ENCODE measurements around the gene GPR35.

Gene GPR35, protein sequence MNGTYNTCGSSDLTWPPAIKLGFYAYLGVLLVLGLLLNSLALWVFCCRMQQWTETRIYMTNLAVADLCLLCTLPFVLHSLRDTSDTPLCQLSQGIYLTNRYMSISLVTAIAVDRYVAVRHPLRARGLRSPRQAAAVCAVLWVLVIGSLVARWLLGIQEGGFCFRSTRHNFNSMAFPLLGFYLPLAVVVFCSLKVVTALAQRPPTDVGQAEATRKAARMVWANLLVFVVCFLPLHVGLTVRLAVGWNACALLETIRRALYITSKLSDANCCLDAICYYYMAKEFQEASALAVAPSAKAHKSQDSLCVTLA

DNA sequence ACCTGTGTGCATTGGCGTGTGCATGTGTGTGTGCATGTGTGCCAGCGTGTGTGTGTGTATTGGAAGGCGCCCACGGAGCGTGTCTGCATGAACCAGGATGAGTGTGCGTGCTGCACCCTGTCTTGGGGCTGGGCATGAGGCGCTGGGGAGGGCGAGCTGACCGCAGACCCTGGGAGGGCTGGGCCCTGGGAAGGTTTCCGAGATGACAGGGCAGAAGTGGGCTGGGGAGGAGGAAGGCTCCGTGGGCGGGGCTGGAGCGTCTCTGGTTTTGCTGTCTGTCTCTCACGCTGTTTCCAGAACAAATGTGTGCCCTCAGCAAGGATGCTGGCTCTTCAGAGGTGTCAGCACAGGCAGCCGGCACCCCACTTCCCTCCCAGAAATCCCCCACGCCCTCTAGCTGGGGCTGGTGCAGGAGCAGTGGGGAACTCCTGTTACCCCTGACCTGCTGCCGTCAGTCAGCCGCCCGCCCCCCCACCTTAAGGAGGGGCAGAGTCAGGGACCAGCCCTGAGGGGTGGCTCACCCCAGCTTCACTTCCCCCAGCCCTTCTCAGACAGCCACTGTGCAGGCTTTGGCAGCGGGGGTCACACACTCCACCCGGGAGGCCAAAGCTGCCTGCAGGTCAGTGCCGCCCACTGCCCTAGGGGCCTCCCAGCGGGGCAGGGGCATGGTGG lies at the start of gene GPR35:
TSS of gene GPR35 (plus strand) at position 531 of the 672 bp plus-strand sequence. CDS start 4,473 bp downstream, outside the sequence.
- peak within 1 kb of the TSS; percentile 100 for H3K4me3 Mint-ChIP-seq
- peaks cover 92% of the 10 kb centered on the region for H3K4me1 Mint-ChIP-seq (ENCODE audit: low read depth)
- H3K36me3 Mint-ChIP-seq (ENCODE audit: low read depth) = peaks cover 47% of the 10 kb centered on the region
- H3K27me3 Mint-ChIP-seq = no peaks in the 10 kb centered on the region
- peak within 1 kb of the TSS; percentile 96 for H3K27ac Mint-ChIP-seq
- intact Hi-C loops (cut with micrococcal nuclease) = loop anchor here (1.0 to 5.0 kb wide), 2 partner anchors 14 to 58 kb away; partner anchors contain the start of gene RNPEPL1
- H3K9me3 Mint-ChIP-seq = no peaks in the 10 kb centered on the region

DNA sequence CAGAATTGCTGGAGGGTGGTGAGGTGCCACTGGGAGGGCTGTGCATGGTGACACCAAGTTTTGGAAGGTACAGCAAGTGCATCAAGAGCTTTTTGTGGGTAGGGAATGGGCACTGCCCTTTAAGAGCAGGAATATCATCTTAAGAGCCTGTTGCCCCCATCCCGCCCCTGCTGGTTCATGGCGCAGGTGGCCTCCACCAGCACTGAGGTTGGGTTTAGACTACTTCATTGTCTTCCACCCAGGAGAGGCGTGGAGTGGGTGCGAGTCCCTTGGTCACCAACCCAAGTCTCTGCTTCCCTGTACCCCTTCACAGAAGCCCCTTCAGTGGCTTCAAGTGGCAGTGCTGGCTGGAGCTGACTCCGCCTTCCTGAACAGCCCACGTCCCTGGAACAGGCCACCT lies 49.2 kb upstream of the GPR35 start:
- Mint-ChIP-seq H3K9me3 (no peaks in the 10 kb centered on the region), H3K27me3 (no peaks in the 10 kb centered on the region), H3K27ac (no peak overlapping the region), H3K4me3 (no peak overlapping the region), H3K4me1 (ENCODE audit: low read depth) (peaks cover 67% of the 10 kb centered on the region), H3K36me3 (ENCODE audit: low read depth) (peaks cover 97% of the 10 kb centered on the region)
- intact Hi-C loops (cut with micrococcal nuclease) = no loop called here

DNA sequence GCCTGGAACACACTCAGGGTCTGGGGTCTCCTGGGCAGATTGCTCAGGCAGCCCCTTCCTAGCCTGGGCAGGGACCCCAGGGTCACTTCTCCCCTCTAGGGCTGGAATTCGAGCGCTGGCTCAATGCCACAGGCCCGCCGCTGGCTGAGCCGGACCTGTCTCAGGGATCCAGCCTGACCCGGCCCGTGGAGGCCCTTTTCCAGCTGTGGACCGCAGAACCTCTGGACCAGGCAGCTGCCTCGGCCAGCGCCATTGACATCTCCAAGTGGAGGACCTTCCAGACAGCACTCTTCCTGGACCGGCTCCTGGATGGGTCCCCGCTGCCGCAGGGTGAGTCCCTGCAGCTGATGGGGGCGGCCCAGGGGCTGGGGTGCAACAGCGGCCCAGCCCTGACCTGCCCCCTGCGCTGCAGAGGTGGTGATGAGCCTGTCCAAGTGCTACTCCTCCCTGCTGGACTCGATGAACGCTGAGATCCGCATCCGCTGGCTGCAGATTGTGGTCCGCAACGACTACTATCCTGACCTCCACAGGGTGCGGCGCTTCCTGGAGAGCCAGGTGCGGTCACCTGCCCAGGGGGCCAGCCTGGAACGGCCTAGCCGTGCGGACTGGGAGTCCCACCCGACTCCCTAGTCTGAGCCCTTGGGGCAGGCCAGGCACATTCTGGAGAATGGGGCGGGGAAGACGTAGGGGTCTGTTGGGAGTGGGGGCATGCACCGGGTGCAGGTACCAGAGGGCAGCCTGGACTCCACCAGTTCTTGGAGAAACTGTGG lies 48.7 kb upstream of the GPR35 start:
- H3K4me3 Mint-ChIP-seq = no peak overlapping the region
- peaks cover 64% of the 10 kb centered on the region for H3K4me1 Mint-ChIP-seq (ENCODE audit: low read depth)
- H3K27me3 Mint-ChIP-seq = no peaks in the 10 kb centered on the region
- no peaks in the 10 kb centered on the region for H3K9me3 Mint-ChIP-seq
- intact Hi-C loops (cut with micrococcal nuclease) = no loop called here
- no peak overlapping the region for H3K27ac Mint-ChIP-seq
- peaks cover 97% of the 10 kb centered on the region for H3K36me3 Mint-ChIP-seq (ENCODE audit: low read depth)

DNA sequence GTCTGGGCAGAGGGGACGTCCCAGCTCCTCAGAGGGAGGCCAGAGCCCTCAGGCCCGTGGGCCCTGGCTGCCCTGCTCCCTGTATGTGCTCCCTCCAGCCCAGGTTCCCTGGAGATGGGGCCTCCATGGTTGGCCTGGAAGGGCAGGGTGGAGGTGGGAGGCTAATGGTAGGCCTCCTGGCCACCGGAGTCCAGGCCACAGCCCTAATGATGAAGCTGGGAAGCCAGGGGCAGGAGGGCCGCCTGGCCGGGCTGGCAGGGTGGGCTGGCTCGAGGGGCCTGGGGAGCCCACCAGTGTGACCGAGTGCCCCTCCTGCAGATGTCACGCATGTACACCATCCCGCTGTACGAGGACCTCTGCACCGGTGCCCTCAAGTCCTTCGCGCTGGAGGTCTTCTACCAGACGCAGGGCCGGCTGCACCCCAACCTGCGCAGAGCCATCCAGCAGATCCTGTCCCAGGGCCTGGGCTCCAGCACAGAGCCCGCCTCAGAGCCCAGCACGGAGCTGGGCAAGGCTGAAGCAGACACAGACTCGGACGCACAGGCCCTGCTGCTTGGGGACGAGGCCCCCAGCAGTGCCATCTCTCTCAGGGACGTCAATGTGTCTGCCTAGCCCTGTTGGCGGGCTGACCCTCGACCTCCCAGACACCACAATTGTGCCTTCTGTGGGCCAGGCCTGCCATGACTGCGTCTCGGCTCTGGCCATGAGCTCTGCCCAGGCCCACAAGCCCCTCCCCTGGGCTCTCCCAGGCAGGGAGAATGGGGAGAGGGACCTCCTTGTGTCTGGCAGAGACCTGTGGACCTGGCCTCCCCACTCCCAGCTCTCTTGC lies 47.8 kb upstream of the GPR35 start:
- Mint-ChIP-seq H3K9me3 (no peaks in the 10 kb centered on the region), H3K27me3 (no peaks in the 10 kb centered on the region), H3K36me3 (ENCODE audit: low read depth) (peaks cover 93% of the 10 kb centered on the region), H3K4me3 (no peak overlapping the region), H3K4me1 (ENCODE audit: low read depth) (peaks cover 62% of the 10 kb centered on the region), H3K27ac (peak overlapping the region; percentile 87)
- intact Hi-C loops (cut with micrococcal nuclease) = no loop called here

DNA sequence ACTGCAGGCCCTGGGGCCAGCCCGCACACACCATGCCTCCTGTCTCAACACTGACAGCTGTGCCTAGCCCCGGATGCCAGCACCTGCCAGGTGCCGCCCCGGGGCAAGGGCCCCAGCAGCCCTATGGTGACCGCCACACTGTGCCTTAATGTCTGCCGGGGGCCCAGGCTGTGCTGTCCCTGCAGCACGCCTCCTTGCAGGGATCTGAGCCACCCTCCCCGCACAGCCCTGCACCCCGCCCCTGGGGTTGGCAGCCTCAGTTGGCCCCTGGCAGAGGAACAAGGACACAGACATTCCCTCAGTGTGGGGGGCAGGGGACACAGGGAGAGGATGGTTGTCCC lies 47.2 kb upstream of the GPR35 start:
- H3K9me3 Mint-ChIP-seq = no peaks in the 10 kb centered on the region
- no peak overlapping the region for H3K4me3 Mint-ChIP-seq
- H3K36me3 Mint-ChIP-seq (ENCODE audit: low read depth) = peaks cover 91% of the 10 kb centered on the region
- H3K4me1 Mint-ChIP-seq (ENCODE audit: low read depth) = peaks cover 63% of the 10 kb centered on the region
- no peaks in the 10 kb centered on the region for H3K27me3 Mint-ChIP-seq
- peak overlapping the region; percentile 87 for H3K27ac Mint-ChIP-seq
- intact Hi-C loops (cut with micrococcal nuclease) = no loop called here

DNA sequence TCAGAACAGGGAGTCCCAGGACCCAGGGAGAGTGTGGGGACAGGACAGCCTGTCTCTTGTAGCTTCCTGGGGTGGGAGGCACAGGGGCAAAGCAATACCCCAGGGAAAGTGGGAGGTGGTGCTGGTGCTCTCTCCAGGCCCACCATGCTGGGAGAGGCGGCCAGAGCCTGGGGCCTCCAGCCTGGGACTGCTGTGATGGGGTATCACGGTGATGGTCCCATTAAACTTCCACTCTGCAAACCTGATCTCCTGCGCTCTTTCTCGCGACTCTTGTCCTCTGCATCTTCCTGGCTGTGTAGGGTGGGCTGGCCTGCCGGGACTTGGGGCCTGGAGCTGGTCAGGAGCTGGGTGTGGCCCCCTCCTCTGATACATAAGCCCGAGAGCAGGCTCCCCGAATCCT lies 46.8 kb upstream of the GPR35 start:
- peak overlapping the region; percentile 87 for H3K27ac Mint-ChIP-seq
- intact Hi-C loops (cut with micrococcal nuclease) = no loop called here
- H3K36me3 Mint-ChIP-seq (ENCODE audit: low read depth) = peaks cover 90% of the 10 kb centered on the region

DNA sequence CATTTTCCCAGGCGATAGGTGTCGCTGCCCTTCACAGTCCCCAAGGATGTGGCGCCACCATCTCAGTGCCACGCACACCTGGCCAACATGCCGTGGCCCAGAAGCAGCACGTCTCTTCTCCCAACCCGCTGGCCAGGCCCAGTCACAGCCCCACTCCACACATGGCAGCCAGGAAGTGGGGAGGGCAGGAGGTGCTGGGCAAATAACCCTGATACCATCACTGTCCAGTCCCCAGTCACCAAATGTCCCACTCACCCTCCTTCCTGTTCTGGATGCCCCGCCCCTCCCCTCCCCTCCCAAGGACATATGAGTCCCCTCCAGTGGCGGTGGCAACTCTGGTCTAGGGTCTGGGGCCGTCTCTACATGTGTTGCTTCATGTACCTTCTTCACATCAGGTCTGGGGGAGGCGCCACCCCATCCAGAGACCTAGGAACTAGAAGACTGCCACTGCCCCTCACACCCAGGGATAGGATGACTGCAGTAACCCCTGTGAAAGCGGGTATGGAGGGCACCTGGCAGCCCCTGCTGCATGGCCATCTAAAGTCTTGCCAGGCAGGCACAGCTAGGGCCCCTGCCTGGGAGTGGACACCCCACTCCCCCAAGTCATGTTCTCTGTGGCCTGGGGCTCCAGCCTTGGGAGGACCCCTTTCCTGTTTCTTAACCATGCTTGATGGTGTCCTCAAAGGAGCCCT lies 46.1 kb upstream of the GPR35 start:
- peak overlapping the region; percentile 54 for H3K4me3 Mint-ChIP-seq
- H3K4me1 Mint-ChIP-seq (ENCODE audit: low read depth) = peaks cover 74% of the 10 kb centered on the region
- H3K36me3 Mint-ChIP-seq (ENCODE audit: low read depth) = peaks cover 83% of the 10 kb centered on the region
- intact Hi-C loops (cut with micrococcal nuclease) = no loop called here
- no peaks in the 10 kb centered on the region for H3K9me3 Mint-ChIP-seq
- peak overlapping the region; percentile 87 for H3K27ac Mint-ChIP-seq
- no peaks in the 10 kb centered on the region for H3K27me3 Mint-ChIP-seq

More for the DNA sequence above, 46.8 kb upstream of the GPR35 start:
- Mint-ChIP-seq H3K9me3 (no peaks in the 10 kb centered on the region), H3K4me3 (no peak overlapping the region), H3K27me3 (no peaks in the 10 kb centered on the region), H3K4me1 (ENCODE audit: low read depth) (peaks cover 68% of the 10 kb centered on the region)

DNA sequence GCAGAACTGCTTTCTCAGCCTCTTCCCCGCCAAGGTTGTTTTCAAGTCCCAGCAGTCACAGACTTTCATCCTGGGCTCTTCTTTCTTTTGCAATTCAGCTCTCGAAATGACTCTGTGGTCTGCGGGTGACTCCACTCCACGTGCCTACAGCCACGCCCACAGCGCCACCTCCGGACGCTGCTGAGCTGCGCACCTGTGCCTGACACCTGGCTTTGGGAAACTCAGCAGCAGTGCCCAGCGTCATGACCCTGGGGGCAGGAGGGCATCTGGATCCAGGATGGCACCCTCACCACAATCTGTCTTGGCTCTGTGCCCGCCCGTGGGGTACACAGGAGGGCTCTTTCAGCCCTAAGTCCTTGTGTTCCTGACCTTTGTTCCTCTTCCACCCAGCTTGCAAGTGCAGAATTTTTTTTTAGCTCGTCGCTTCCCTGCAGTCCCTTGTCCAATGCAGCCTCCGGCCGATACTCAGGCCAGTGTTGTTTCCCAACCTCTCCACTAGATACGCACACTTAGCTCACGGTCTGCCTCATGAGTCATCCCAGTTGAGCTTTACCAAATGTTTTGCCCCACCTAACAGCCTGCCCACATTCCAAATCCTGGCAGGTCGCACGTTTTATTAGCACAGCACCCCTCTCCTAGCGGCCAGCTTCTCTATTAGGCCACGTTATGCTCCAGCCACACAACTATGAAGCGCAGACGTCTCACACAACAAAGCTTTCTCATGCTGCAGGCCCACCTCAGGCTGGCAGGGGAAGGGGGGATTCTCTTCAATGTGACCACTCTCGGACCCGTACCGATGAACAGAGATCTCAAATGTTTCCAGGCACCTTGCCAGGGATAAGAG lies 45.3 kb upstream of the GPR35 start:
- intact Hi-C loops (cut with micrococcal nuclease) = no loop called here
- Mint-ChIP-seq H3K4me1 (ENCODE audit: low read depth) (peaks cover 77% of the 10 kb centered on the region), H3K4me3 (peak overlapping the region; percentile 54)

DNA sequence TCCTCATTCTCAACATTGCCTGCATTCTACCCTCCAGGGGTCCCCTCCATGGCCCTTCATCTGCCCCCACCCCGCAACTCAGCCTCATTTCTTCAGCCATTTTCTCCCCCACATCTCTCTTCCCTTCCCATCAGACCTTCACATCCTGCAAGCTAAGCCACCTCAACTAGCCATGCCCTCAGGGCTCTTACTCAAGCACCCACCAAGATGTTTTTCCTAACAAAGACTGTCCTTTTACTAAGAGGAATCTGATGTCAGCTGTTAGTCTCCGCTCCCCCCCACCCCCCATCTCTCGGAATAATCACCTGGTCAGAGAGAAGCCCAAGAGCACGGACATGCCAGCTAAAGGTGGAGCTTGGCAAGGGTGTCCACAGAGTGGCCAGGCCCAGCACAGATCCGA lies 43.5 kb upstream of the GPR35 start:
- H3K9me3 Mint-ChIP-seq = no peaks in the 10 kb centered on the region
- H3K27ac Mint-ChIP-seq = peak overlapping the region; percentile 43
- intact Hi-C loops (cut with micrococcal nuclease) = no loop called here
- no peaks in the 10 kb centered on the region for H3K27me3 Mint-ChIP-seq
- no peak overlapping the region for H3K4me3 Mint-ChIP-seq
- H3K36me3 Mint-ChIP-seq (ENCODE audit: low read depth) = peaks cover 71% of the 10 kb centered on the region
- H3K4me1 Mint-ChIP-seq (ENCODE audit: low read depth) = peaks cover 78% of the 10 kb centered on the region

More for the DNA sequence above, 45.3 kb upstream of the GPR35 start:
- peak overlapping the region; percentile 87 for H3K27ac Mint-ChIP-seq
- H3K9me3 Mint-ChIP-seq = no peaks in the 10 kb centered on the region
- peaks cover 83% of the 10 kb centered on the region for H3K36me3 Mint-ChIP-seq (ENCODE audit: low read depth)
- H3K27me3 Mint-ChIP-seq = no peaks in the 10 kb centered on the region

DNA sequence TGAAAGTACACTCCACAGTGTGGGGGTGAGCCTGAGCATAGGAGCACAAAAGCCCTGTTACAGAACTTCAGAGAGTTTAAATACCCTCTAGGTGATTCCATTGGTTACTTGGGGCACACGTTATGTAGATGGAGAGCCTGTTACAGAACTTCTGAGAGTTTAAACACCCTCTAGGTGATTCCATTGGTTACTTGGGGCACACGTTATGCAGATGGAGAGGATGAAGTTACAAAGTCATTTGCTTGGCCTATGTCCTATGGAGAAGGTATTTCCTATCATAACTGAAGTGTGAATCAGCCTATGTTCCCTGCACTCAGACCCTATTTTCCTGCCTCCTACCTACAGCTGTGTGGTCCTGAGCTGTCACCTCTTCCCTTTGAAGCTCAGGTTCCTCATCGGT lies 42.5 kb upstream of the GPR35 start:
- Mint-ChIP-seq H3K27me3 (no peaks in the 10 kb centered on the region), H3K36me3 (ENCODE audit: low read depth) (peaks cover 61% of the 10 kb centered on the region), H3K27ac (no peak overlapping the region), H3K9me3 (no peaks in the 10 kb centered on the region), H3K4me1 (ENCODE audit: low read depth) (peaks cover 79% of the 10 kb centered on the region), H3K4me3 (no peak overlapping the region)
- intact Hi-C loops (cut with micrococcal nuclease) = no loop called here

DNA sequence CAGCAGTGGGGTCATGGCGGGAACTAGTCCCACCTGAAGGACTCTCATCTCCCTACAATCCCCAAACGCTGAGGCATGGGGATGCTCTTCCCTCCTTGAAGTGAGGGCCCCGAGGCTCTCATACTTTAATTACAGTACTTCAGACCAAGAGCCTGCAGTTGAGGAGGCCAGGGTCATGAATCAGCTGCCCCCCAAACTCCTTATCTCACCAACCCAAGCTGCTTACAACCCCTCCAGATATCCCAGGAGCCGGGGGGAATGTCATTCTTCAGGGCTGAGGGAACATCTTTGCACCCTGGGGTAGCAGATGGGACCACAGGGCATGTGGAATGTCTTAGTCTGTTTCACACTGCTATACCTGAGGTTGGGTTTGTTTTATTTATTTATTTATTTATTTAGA lies 41.5 kb upstream of the GPR35 start:
- no peaks in the 10 kb centered on the region for H3K27me3 Mint-ChIP-seq
- peak overlapping the region; percentile 68 for H3K27ac Mint-ChIP-seq
- peaks cover 79% of the 10 kb centered on the region for H3K4me1 Mint-ChIP-seq (ENCODE audit: low read depth)
- no peaks in the 10 kb centered on the region for H3K9me3 Mint-ChIP-seq
- H3K36me3 Mint-ChIP-seq (ENCODE audit: low read depth) = peaks cover 52% of the 10 kb centered on the region
- intact Hi-C loops (cut with micrococcal nuclease) = loop anchor here (2.0 kb wide), 1 partner anchor 17 kb away; no protein-coding TSS in a partner anchor
- H3K4me3 Mint-ChIP-seq = no peak overlapping the region

DNA sequence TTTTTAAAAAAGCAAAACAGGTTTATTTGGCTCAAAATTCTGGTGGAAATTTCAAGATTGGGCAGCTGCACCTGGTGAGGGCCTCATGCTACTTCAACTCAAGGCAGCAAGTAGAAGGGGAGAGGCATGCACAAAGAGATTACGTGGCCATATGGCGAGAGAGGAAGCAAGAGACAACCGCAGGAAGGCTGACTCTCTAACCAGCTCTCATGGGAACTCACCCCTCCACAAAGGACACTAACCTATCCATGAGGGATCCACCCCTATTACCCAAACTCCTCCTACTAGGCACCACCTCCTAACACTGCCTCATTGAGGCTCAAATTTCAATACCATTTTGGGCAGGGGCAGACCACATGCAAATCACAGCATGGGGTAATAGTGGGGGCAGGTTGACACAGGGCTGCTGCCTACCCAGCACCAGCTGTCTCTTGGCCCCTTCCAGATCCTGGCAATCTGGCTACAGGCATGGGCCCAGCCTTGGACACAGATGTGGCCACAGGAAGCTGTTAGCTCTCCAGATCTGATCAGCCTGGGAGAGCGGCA lies 40.7 kb upstream of the GPR35 start:
- Mint-ChIP-seq H3K36me3 (ENCODE audit: low read depth) (peaks cover 51% of the 10 kb centered on the region), H3K9me3 (no peaks in the 10 kb centered on the region), H3K27ac (peak overlapping the region; percentile 97), H3K4me3 (peak overlapping the region; percentile 92), H3K27me3 (no peaks in the 10 kb centered on the region), H3K4me1 (ENCODE audit: low read depth) (peaks cover 79% of the 10 kb centered on the region)
- intact Hi-C loops (cut with micrococcal nuclease) = loop anchor here (2.0 to 5.0 kb wide), 2 partner anchors 18 to 72 kb away; no protein-coding TSS in a partner anchor

Measured in dendritic cell treated with granulocyte-macrophage colony-stimulating factor and Interleukin-4, amounts not matched to agents 40 ng/mL and 50 ng/mL, for 4 days (primary cell).